AG04449 (cell line): Measurements from ENCODE around the gene KCNQ5.

Experiments used
- CTCF ChIA-PET: fragments of 350-600 bp; formaldehyde crosslinking; extraction: SDS; loops from one replicate; lab custom pipeline; 2021; ENCODE audit warnings: antibody characterized with exemption; lab: Yijun Ruan, JAX
- POLR2A ChIA-PET: fragments of 400-600, 350-600 bp; formaldehyde crosslinking; extraction: SDS; loops from one replicate; lab custom pipeline; 2020; ENCODE audit warnings: antibody characterized with exemption, inconsistent platforms; lab: Yijun Ruan, JAX
- DNase-seq: peaks from one replicate; pipeline ENCODE4 v3.0.0-alpha.2; 2010; ENCODE audit warnings: low read depth, low spot score
- H3K4me3 ChIP-seq: 2 replicates; pipeline ENCODE4 v1.5.1; 2011; ENCODE audit warnings: low read depth, mild to moderate bottlenecking, control low read depth, low read length
- CTCF ChIP-seq: IDR thresholded peaks from one replicate; pipeline ENCODE4 v1.5.1; 2011; ENCODE audit warnings: mild to moderate bottlenecking, moderate library complexity, low read length, control low read depth, inconsistent platforms; ENCODE audit not compliant: insufficient read depth; ENCODE audit errors: missing control alignments

The KCNQ5 gene

GRCh38 chr6:72741083-72741482 is 119.2 kb downstream of the KCNQ5 start:
- POLR2A ChIA-PET: no interaction called here
- H3K4me3 ChIP-seq: no peak overlapping the region
- CTCF ChIA-PET: no interaction called here
- TF ChIP-seq CTCF: no peak
- DNase-seq: no peak

DNA sequence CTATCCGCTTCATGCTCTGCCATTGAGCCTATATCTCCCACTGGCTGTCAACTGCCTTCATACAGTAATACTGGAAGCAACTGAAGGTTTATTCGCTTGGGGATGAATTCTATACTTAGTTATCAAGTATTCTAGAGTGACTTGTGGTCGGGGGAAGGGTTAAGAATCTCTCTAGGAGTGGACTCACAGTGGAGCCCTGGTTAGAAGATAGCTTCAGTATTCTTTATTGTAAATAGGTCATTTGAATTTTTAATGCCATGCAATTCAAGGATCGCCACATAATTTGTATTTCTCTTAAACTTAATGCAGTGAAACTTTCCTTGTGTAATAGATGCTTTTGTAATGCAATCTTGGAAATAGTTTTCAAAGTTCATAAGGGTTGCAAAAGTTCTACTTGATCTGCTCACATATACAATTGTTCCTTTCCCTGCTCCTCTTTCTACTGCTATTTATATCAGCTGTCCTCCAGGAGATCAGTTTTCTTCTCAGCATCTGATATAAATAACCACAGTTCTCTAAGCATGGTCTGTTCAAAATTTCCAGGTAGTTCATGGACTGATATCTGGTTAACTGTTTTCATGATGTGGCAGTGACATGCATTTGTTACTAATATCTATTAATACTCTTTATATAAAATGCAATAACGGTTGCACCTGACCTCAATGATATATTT is 120.3 kb downstream of the KCNQ5 start:
- ChIA-PET CTCF (no interaction called here), POLR2A (no interaction called here)
- no peak for TF ChIP-seq CTCF

DNA sequence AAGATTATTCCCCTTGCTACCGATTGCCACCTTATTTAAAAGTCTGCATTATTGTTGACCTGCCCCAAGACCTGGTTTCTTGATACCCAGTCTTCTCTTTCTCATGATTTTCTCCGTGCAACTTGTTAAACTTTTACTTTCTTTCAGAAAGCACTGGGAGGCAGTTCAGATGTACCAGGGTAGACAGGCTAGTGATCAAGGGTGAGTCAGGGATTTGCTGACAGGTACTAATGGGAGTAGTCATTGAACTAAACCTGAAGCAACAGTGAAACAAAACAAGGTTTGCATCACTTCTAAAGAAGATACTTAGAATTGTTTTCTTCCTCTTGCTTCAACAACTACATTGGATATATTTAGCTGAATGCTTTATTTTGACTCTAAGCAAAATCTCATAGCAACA is 124.4 kb downstream of the KCNQ5 start:
- ChIA-PET CTCF (no interaction called here), POLR2A (no interaction called here)
- no peak overlapping the region for H3K4me3 ChIP-seq
- TF ChIP-seq CTCF: no peak
- DNase-seq: no peak

More for the DNA sequence above, 120.3 kb downstream of the KCNQ5 start:
- DNase-seq: no peak
- H3K4me3 ChIP-seq: no peak overlapping the region

DNA sequence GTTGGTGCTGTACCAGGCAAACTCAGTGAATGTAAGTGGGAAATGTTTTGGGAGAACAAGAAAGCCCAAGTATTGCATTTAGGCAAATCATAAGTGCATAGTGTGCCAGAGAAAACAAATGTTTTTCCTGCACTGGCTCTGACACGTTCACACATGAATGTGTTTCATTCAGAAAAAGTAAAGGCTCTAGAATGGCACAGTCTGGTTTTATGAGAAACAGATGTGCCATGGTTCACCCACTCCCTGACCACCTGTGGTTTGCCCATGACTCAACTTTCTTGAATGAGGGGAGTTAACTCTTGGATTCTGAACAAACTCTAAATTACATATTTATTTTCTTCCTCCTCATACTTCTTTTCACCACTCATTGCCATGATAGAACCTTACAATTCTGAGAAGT is 126.9 kb downstream of the KCNQ5 start:
- no peak overlapping the region for H3K4me3 ChIP-seq
- TF ChIP-seq CTCF: no peak
- ChIA-PET CTCF (no interaction called here), POLR2A (no interaction called here)
- peak; percentile 71 for DNase-seq

DNA sequence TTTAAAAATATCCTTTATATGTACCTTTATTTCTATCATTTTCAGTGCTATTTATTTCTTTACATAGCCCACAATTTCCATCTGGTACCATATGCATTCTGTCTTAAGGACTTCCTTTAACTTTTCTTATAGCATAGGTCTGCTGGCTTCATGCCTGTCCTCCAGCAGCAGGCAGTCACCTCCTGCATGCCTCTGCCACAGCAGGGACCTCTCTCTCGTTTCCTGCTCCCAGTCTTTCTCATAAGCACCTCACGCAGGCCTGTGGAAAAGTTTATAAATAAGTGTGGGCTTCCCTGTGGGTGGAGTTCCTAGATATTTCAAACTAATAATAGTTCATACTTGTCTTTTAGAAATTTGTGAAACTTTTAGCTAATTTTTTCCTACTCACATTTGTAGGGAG is 133.9 kb downstream of the KCNQ5 start:
- no peak for DNase-seq
- TF ChIP-seq CTCF: no peak
- CTCF ChIA-PET: interaction anchor here (1.1 kb wide), 1 partner anchor 14 kb away, joined by 3 read pairs; no protein-coding TSS in a partner anchor
- POLR2A ChIA-PET: no interaction called here
- no peak overlapping the region for H3K4me3 ChIP-seq

DNA sequence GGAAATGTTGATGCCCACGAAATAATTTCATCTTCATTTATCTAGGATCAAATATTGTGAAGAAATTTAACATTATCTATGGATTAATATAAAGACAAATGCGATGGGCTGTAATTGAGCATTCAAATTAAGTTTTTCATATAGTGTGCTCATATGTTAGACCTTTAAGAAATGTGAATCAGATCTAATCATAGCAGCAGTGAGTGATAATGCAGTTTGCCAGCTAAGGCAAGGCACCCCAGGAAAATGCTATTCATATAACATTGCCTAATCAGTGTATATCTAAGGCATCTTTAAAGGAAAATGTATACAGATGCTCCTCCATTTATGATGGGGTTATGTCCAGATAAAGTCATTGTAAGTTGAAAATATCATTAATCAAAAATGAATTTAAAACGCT is 135.2 kb downstream of the KCNQ5 start:
- no peak for DNase-seq
- ChIA-PET POLR2A (no interaction called here), CTCF (interaction anchor here (1.3 kb wide), 1 partner anchor 13 kb away, joined by 3 read pairs; no protein-coding TSS in a partner anchor)
- no peak overlapping the region for H3K4me3 ChIP-seq
- no peak for TF ChIP-seq CTCF
